HG03432 (cell line): Measurements from ENCODE around the gene BMI1.

Experiments used
- ATAC-seq: cut with Tn5 transposase; IDR thresholded peaks from one replicate; pipeline ENCODE4 v1.9.1; 2021; ENCODE audit warnings: mild to moderate bottlenecking, moderate library complexity; ENCODE audit not compliant: unreplicated experiment

Gene BMI1

GRCh38 chr10:22366435-22366703 is 45.5 kb downstream of the BMI1 start:
- no peak for ATAC-seq

- ATAC-seq = no peak
Observed at GRCh38 chr10:22366771-22367170, 45.9 kb downstream of the BMI1 start.

- ATAC-seq = no peak
Observed at GRCh38 chr10:22367471-22367870, 46.6 kb downstream of the BMI1 start.

- no peak for ATAC-seq
Observed at GRCh38 chr10:22368402-22368801, 47.5 kb downstream of the BMI1 start.

- no peak for ATAC-seq
Observed at GRCh38 chr10:22368981-22369380, 48.1 kb downstream of the BMI1 start.

- peak; percentile 54 for ATAC-seq
Observed at GRCh38 chr10:22369434-22370072, 48.7 kb downstream of the BMI1 start.

GRCh38 chr10:22370320-22370719 is 49.4 kb downstream of the BMI1 start:
- ATAC-seq = no peak

DNA sequence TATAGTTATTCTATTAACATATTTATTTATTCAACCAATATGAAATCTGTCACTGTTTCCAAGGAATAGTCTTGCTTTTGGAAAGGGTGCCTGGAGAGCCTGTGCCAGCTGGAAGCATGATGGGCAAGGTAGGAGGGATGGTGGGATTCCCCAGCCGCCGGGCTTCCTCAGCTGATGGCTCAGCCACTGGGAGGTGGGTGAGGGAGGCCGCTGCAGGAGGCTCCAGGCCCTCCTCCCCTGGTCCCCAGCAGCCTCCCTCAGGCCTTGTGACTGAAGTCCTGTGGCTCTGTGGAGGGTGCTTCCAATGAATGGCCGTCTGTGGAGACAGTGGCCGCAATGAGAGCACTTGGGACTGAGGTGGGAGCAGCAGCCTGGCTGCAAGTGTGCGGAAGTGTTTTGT is 51.4 kb downstream of the BMI1 start:
- ATAC-seq = no peak

- no peak for ATAC-seq
Observed at GRCh38 chr10:22372917-22373316, 52.0 kb downstream of the BMI1 start.

DNA sequence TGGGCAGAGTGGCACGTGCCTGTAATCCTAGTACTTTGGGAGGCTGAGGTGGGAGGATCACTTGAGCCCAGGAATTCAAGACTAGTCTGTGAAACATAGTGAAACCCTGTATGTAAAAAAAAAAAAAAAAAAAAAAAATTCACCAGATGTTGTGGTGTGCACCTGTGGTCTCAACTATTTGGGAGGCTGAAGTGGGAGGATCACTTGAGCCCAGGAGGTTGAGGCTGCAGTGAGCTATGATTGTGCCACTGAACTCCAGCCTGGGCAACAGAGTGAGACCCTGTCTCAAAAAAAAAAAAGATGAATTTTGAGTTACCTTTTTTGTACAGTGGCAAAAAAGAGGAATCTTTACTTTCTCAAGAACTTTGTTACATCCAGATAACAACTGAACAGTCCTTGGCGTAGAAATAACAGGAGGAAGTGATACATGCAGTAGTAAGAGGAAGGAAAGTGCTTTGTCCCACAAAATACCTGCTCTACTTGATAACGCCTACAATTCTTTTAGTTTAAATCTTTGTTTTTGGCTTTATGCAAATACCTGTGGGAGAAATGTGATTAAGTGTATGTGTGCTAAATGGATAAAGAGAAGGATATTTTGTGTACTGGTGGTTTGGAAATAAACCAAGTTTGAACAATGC is 53.7 kb downstream of the BMI1 start:
- ATAC-seq = no peak

DNA sequence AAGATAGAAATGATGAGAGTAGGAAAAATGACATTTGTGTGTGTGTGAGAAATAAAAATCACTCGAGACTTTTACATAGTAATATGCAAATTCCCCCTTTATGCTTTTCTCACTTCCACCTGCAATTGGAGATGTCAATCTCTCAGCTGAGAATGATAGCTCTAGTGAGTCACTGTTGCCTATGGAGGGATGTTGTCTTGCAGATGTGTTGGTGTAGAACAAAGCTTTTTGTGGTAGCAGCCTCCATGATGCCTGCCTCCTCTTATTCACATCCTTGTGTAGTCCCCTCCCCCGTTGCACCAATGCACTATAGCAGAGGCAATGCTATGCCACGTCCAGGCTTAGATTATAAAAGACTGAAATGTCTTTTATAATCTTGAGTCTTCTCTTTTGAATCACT is 58.2 kb downstream of the BMI1 start:
- peak; percentile 65 for ATAC-seq
